Tongue (tissue), 2 donors: ENCODE data around the gene SPATA32. TPM values are rescaled to one million over a fixed set of nuclear protein-coding genes. Genes with fewer than 3 reads are reported as not detected.
"Not testable (repeated sequence)": the region's sequence is repeated elsewhere in the genome, so short reads cannot be mapped to it uniquely, and the experiment has no call there.

Experiments used
- DNase-seq: peaks from one replicate; pipeline ENCODE4 v3.0.0-alpha.2; 2015
- total RNA-seq: library from RNA; depleted of rRNA; stranded (reverse); fragments of >200 nt; gene quantifications from one replicate; pipeline ENCODE4 v1.2.3, GENCODE V29; 2014

SPATA32 gene
- total RNA-seq, 1 donor from 2014 or later, result not detected

DNA sequence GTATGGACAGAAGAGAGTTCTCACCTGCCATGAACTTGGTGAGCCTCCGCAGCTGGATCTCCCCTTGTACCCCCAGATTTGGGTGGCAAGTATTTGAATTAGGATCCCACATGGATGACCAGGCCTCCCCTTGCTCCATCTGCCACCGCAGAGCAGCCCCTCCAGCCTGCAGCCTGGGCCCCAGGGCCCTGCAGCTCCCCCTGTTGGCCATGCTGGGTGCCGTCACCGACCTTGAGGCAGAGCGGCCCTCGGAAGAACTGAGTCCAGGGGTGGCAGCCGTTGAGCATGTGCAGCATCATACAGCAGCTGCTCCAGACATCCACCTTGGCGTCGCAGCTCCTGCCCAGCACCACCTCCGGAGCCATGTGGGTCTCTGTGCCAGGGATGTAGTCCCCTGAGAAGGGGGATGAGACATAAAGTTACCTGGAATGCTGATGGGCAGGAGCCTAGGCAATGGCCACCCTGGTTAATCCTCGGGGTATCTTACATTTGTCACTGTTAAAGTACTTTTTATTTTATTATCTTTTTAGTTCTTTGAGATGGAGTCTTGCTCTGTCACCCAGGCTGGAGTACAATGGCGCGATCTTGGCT is 9.0 kb upstream of the SPATA32 start:
- no peak for DNase-seq

DNA sequence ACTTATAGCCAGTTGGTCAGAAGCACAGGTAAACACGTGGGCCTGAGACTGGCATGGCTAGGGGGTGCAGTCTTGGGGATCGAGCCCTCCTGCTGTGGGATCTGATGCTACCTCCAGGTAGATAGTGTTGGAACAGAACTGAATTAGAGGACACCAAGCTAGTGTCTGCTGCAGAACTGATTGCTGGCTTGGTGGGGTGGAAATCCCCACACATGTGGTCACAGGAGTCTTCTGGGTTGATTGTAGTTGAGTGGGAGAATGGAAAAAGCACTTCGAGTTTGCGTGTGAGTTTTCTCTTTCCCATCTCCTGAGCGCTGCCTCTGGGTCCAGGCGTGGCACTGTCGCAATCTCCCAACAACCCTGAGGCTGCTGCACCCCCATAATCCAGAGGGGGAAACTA is 8.0 kb upstream of the SPATA32 start:
- no peak for DNase-seq

DNA sequence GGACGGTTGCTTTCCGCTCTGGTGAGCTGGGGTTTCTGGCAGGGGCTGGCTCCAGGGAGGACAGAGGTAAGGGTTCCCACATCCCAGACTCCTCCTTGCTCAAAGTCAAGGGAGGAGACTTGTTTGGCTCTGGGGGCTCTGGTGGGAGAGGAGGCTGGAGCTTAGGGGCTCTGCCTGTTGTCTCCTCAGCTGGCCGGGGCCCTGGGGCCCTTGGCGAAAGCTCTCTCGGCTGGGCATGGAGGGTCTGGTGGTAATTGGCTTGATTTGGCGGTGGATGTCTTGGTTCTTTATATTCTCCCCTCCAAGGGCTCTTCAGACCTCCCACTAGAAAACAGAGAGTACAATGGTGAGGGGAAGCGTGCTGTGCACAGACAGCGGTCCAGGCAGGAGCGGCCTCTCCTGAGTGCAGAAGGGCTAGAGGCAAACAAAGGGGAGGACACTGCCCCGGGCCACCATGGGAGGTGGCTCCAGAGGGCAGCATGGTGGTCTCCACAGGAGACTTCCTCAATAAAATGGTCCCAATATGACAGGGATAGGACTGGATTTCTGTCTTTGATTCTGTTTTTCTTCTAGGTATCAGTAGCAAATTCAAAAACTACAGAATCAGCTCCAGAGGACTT is 5.7 kb upstream of the SPATA32 start:
- no peak for DNase-seq

DNA sequence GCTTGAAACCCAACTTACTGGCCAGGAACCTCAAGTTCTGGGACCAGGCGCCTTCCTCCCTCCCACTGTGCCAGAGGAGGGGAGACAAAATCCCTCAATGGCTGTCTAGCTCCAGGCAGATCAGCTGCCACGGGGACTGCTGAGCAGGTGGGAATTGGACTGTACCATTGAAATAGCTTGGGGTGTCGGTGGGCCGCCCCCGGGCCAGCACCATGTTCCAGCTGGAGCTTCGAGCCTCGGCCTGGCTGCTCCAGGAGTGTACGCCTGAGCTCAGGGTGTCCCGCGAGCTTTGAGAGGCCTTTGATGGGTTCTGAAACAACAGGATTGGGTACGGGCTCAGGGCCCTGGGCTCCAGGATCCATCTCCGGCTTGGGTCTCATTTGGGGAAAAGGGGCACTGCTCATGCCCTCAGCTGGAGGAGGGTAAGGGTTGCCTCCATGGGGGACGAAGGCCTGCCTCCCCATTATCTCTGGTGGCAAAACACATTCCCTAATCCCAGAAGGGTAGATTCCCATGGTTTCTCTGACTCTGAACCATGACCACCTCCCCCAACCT is 4.6 kb upstream of the SPATA32 start:
- no peak for DNase-seq

DNA sequence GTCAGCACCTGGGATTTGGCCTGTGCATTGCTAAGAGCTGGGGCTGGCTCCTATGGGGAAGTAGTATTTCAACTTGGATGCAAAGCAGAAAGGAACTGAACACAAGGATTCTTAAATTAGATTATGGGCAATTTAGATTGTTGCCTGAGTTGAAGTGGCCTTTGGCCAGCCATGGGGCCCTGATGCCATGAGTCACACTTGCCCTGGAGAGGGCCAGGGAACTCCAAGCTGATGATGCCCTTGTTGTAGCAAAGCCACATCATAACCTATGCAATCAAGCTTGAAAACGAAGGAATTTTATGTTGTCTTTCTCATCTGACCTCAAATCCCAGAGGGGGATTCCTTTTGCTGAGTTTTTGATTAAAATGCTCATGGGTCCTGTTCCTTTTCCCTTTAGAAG is 3.9 kb upstream of the SPATA32 start:
- DNase-seq, result no peak

DNA sequence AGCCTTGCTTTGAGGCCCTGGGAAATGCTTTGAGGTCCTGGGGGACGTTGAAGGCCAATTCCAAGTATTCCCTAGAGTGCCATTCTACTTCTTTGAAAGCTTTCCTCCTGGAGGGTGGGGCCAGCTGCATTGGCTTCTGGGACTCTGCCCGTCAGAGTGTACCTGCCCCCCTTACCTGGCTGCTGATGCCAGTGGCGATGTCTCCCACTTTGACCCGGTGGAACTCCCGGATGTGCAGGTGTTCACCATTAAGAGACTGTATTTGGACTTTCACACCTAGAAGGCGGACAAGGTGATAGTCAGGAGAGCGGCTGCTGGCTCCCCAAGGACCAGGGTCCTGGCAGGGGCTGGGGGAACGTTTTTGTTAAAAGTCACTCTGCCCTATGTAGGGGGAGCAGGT is 3.1 kb upstream of the SPATA32 start:
- no peak for DNase-seq

DNA sequence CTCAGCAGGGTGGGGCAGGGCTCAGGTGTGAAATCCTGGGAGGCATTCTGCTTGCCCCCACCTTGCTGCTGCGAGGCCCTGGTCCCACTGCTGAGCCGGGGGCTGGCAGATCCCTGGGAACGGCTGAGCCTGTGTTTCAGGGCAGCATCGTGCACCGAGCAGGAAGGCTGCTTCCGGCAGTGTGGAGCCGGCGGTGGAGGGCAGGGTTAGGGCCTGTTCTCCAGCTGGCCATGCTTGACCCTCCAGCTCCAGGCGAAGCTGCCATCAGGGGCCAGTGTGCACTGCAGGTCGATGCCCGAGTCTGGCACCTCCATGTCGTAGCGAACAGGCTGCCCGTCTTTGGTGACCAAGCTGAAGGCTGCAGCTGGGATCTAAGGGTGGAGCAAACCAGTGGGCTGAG is 2.5 kb upstream of the SPATA32 start:
- DNase-seq, result no peak

DNA sequence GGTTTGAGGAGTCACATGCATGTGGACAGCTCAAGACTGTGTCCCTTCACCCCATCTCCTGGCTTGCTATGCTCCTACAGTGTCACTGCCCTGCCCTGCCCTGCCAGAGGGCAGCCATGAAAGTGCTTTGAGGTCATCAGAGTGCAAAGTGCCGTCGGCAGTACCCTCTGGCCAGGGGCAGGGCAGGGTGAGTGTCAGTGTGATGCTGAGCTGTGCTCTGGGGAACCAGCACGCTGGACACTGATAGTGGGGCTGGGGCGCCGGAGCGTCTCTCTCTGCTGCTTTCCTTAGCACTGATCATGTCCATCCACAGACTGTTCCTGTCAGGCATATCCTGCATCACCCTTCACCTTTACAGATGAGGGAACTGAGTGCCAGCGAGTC is 1.6 kb upstream of the SPATA32 start:
- DNase-seq, result no peak

DNA sequence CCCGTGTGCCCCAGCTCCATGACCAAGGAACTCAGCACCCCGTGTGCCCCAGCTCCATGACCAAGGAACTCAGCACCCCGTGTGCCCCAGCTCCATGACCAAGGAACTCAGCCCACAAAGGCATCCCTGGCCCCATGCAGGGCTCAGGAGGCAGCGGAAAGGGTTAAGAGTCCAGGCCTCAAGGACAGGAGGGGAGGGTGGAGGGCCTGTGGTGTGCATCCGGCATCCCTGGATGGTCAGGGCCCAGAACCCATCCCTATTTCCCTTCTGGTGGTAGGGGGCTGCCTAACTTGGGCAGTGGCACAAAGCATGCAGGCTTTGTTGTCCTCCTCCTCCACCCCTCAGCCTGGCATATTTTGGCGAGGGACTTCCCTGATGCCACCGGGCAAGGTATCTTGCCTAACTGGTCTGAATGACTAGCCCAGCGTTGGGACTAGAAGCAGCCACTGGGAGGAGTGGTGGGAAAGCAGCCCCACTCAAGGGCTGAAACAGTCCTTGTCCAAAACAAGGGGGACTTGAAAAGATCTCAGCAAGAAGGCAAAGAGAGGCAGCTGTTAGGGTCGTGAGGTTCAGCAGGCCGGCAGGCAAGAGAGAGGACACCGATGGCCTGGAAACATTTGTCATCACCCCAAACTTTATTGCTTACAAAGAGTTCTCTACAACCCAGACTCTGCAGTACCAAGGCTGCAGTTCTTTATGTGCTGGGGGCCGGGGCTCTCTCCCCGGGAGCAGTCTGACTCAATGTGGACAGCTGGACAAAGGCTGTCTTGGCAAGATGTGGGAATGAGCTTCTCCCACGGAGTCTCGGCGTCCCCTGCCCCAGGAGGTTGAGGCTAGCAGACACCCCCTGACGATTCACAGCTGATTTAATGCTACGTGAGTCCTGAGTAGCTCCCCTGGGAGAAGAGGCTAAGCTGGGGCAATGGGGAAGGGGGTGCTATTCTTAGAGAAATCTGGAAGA is 902 bp upstream of the SPATA32 start:
- peak; percentile 47 for DNase-seq

DNA sequence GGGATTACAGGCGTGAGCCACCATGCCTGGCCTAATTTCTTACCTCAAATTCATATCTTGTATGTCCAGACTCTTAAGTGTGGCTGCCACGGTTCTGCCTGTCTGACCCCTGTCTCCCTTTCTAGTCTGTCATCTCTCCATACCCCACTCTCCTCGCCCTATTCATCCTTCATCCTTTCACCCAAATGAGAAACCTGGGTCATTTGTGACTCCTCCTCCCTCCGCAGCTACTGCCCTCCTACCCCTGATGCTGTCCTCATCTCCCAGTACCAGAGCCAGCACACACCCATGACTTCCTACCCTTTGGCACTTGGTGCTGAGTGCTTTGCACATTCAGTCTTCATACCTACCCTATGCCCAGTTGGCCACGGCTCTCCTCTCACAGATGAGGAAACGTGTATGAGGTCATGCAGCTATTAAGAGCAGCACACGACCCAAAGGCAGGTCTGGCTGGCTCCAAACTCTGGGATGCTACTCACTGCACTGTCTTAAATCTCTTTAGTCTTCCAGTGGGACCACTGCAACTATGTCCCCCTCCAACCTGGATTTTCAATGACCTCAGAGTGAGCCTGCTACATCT is 1.6 kb downstream of the SPATA32 start:
- DNase-seq, result no peak

DNA sequence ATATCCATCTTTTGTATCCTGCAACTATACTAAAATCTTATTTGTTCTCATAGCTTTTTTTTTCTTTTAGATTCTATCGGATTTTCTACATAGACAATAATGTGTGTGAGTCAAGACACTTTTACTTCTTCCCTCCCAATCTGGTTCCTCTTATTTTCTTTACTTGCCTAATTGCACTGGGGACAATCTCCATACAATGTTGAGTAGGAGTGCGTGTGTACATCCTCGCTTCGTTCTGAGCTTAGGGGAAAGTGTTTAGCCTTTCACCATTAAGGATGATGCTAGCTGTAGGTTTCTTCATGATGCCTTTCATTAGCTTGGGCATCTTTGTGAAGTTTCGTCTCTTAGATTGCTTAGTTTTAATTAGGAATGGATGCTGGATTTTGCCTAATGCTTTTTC is 2.9 kb downstream of the SPATA32 start:
- DNase-seq, result no peak

DNA sequence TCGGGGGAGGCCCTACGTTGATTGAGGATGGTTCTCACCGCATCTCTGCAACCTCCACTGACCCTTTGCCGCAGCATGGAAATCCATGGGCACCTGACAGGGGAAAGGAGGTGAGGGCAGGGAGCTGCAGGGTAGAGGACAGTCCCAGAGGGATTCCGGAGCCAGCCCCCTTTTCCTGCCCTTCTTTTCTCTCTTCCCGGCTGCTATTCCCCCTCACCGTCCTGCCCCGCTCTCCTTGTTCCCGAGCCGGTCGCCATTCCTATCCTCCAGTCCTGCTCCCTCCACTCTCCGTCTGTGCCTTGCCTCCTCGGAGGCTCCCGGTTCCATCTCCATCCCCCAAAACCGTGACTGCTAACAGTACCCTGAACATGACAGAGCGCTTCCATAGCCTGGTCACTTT is 4.8 kb downstream of the SPATA32 start:
- no peak for DNase-seq

DNA sequence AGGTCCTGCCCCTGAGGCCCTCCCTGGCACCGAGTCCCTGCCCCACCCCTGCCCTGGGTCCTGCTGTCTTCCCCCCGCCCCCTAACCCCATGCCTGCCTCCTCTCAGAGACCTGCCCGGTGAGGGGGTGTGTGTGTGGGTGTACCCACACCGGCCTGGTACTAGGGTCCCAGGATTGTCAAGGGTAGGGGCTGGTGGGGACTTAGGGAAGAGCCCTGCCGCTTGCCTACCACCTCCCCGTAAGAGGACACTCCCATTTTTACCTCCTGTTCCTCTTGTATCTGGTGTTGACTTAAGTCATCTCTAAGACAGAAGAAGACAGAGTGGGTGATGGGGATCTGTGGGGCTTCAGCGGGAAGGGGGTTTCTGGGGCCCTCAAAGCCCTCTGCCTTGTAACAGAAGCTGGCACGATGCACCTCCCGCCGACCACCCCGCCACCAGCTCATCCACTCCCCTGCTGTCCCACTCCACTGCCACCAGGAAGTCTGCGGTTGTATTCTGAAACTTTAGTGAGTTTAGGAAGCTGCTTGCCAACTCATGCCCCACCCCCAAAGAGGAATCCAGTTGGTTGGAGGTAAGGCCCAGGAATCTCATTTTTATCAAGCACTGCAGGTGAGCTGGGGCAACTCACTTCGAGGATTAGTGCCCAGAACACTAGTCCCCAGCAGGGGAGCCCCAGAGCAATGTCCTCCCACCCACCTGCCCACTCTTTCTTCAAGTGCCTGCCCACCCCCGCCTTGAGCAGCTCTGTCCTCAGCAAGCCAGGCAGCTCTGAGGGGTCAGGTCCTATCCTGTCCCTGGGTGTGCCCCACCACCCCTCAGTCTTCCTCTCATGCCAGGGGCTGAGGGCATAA is 5.6 kb downstream of the SPATA32 start:
- no peak for DNase-seq

DNA sequence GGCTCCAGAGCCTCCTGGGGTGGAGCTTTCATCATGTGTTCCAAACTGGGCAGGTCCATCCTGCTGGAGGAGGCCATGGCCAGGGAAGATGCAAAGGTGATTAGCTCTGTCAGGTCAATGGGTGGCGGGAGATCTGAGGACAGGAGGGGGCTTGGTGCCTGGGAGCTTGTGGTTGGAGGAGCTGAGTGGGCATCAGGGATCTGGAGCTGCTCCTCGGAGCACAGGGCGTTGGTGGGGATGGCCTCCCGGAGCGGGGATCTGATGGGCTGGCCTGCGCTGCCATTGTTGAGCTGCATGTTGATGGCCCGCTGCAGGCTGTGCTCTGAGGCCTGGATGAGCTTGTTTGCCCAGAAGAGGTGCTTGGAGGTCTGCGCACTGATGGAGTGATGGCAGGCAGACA is 6.5 kb downstream of the SPATA32 start:
- no peak for DNase-seq

DNA sequence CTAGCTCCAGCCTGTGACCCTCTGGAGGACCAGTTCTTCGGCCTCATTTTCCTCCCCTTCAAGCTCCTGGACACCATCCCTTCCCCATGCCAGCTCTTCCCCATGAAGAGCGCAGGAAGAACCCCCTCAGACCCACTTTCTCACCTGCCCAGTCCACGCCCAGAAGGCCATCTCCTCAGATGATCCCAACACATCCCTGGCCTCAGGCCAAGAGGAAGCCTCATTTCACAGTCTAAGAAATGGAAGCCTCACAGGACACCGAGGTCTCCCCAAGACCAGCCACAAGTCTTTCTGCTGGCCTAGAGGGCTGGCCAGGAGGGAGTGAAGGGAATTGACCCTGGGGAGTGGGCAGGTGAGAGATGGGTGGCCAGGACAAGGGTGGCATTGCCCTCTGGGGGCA is 8.0 kb downstream of the SPATA32 start:
- no peak for DNase-seq

DNA sequence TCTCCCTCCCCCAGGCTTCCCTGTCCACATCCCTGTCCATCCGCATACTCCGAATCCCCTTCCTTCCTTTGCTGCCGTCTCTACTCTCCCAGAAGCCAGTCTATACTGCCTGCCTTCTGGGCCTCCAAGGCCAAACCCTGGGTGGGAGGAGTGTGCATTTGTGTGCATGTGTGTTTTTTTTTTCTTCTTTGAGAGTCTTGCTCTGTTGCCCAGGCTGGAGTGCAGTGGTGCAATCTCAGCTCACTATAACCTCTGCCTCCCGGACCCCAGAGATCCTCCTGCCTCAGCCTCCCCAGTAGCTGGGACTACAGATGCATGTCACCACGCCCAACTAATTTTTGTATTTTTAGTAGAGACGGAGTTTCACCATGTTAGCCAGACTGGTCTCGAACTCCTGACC is 8.7 kb downstream of the SPATA32 start:
- DNase-seq, result not testable (repeated sequence)

DNA sequence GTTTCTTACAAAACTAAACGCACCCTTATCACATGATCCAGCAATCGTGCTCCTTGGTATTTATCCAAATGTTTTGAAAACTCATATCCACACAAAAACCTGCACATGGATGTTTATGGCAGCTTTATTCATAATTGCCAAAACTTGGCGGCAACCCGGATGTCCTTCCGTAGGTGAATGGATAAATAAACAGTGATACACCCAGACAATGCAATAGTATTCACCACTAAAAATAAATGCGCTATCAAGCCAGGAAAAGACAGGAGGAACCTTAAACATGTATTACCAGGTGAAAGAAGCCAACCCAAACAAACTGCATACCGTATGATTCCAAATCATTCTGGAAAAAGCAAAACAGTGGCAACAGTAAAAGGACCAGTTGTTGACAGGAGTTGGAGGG is 10.0 kb downstream of the SPATA32 start:
- no peak for DNase-seq

DNA sequence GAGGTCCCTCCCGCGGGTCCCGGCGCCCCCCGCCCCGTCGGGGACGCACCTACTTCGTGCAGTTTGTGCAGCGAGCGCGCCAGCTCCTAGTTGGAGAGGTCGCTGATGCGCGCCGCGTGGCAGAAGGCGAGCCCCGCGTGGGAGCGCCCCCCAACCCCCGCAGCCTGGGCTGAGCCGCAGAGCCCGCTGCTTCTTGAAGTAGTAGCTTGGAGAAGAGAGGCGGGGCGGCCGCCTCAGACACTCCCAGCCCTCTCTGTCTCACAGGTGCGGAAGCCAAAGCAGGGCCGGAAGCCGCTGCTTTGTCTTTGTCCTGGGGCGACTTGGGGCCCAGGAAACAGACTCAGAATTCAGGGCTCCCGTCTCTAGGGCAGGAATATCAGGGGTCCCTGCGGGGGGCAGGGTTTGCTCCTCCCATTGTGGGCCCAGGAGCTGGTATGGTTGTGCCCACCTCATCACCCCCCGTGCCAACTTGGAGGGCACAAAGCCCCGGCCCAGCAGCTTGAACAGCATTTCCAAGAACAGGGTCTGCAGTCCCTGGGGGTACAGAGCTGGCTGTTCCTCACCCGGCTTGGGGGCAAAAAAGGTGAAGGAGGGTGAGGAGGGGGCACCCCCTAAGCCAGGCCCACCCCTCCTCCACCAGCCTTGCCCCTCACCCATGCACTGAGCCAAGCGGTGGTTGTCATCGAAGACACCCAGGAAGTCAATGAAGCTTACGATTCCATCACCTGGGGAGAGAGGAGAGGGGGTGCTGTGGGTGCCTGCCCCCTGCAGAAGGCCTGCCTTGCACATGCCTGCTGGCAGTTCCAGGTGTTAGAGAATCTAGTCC is 13.5 kb downstream of the SPATA32 start:
- DNase-seq, result peak; percentile 46

DNA sequence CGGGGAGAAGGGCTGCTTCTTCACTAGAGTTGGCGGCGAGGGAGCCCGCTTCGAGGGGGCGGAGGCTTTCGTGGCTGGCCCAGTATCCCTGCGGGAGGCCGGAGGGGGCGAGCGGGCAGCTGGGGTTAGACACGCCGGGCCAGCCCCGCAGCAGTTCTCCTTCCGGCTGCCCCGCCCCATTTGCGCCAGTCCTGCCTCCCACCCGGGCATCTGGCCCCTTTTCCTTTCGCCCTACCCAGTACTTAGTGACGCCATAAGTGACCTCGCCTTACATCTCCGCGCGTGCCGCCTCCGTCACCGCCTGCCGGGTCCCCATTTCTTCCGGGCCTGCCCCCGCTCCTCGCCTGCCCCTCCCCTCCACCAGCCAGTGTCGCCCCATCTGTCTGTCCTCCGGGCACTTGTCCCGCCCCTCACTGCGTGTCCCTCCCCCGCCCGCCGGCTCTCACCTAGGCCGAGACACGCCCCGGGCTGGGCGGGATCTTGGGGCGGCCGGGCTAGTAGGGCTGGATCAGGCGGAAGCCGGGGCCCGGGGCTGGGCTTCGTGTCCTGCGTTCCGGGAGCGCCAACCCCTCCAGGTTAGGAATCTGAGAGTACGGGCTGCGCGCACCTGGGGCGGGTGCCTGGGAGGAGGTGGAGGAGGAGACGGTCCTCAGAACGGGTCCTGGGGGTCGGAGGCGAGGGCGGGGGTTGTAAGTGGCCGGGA is 14.3 kb downstream of the SPATA32 start:
- peak; percentile 83 for DNase-seq

DNA sequence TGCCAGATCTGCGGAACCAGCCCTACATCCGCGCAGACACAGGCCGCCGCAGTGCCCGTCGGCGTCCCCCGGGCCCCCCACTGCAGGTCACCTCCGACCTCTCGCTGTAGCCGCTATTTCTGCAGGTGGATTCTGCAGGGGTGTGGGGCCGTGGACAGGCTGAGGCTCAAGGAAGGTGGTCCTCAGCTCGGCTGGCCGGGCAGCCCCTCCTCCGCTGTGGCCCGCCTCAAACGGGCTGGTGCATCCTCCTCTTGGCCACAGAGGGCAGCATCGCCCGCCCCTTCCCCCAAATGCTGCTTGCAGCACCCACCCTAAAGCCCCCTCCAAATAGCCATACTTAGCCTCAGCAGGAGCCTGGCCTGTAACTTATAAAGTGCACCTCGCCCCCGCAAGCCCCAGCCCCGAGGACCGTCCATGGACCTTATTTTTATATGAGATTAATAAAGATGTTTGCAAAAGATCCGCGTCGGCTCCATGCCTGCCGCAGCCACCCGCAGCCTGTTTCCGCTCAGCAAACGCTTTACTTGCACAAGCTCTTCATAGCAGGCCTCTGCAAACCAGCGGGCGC is 14.9 kb downstream of the SPATA32 start:
- DNase-seq, result peak; percentile 67
